Keratinocyte (primary cell): ENCODE results near the gene ROCK1. TPM values are rescaled to one million over a fixed set of nuclear protein-coding genes. Genes with fewer than 3 reads are reported as not detected.
"Not testable (repeated sequence)": the region's sequence is repeated elsewhere in the genome, so short reads cannot be mapped to it uniquely, and the experiment has no call there.

Source experiments
- DNase-seq: peaks from one replicate; pipeline ENCODE4 v3.0.0-alpha.2; 2011; ENCODE audit warnings: low read depth, missing footprints, low spot score
- FAIRE-seq: peaks from 2 replicates; lab custom pipeline; 2011; peaks lifted over from hg19 to GRCh38; lab: Jason Lieb, UNC
- H2AFZ ChIP-seq: 2 replicates; pipeline ENCODE4 v1.6.0; 2012; ENCODE audit warnings: low read length, control low read depth, inconsistent platforms; ENCODE audit not compliant: control insufficient read depth
- H3K27ac ChIP-seq: 2 replicates; pipeline ENCODE4 v1.5.1; 2011; ENCODE audit warnings: low read length; ENCODE audit not compliant: control insufficient read depth, insufficient read depth
- H3K27me3 ChIP-seq: 3 replicates; pipeline ENCODE4 v1.6.0; 2011; ENCODE audit warnings: low read length; ENCODE audit not compliant: control insufficient read depth, insufficient read depth; ENCODE audit errors: extremely low read depth
- H3K36me3 ChIP-seq, 2 experiments: 2 replicates in 1 of 2; 3 replicates in 1 of 2; pipeline ENCODE4 v1.5.1; 2011; ENCODE audit warnings: low read length in 2 of 2, mild to moderate bottlenecking in 1 of 2; ENCODE audit not compliant: control insufficient read depth in 2 of 2, insufficient read depth in 2 of 2; ENCODE audit errors: extremely low read depth in 1 of 2
- H3K4me1 ChIP-seq: 3 replicates; pipeline ENCODE4 v1.5.1; 2011; ENCODE audit warnings: low read length; ENCODE audit not compliant: control insufficient read depth, insufficient read depth; ENCODE audit errors: extremely low read depth
- H3K4me2 ChIP-seq: 3 replicates; pipeline ENCODE4 v1.6.0; 2011; ENCODE audit warnings: low read depth, low read length; ENCODE audit not compliant: control insufficient read depth, insufficient read depth; ENCODE audit errors: extremely low read depth
- H3K4me3 ChIP-seq, 3 experiments: fragments of 200-600 bp in 1 of 3; sonication (generic) in 1 of 3; 2 replicates in 2 of 3; 3 replicates in 1 of 3; pipeline ENCODE4 v1.5.1; 2011 to 2016; ENCODE audit warnings: low read length in 3 of 3, mild to moderate bottlenecking in 3 of 3, control low read depth in 2 of 3, inconsistent platforms in 1 of 3, low read depth in 1 of 3, mixed read lengths in 1 of 3, mixed run types in 1 of 3, moderate library complexity in 1 of 3; ENCODE audit not compliant: control insufficient read depth in 2 of 3, insufficient read depth in 2 of 3; ENCODE audit errors: extremely low read depth in 1 of 3
- H3K79me2 ChIP-seq: 2 replicates; pipeline ENCODE4 v1.6.0; 2012; ENCODE audit warnings: low read length; ENCODE audit not compliant: control insufficient read depth, insufficient read depth
- H3K9ac ChIP-seq: 3 replicates; pipeline ENCODE4 v1.6.0; 2011; ENCODE audit warnings: low read length; ENCODE audit not compliant: control insufficient read depth, insufficient read depth; ENCODE audit errors: extremely low read depth
- H3K9me1 ChIP-seq: 3 replicates; pipeline ENCODE4 v1.6.0; 2011; ENCODE audit warnings: low read length; ENCODE audit not compliant: control insufficient read depth, insufficient read depth; ENCODE audit errors: extremely low read depth
- H3K9me3 ChIP-seq: 2 replicates; pipeline ENCODE4 v1.5.1; 2012; ENCODE audit warnings: low read depth, low read length; ENCODE audit not compliant: control insufficient read depth
- H4K20me1 ChIP-seq: 3 replicates; pipeline ENCODE4 v1.6.0; 2011; ENCODE audit warnings: low read length; ENCODE audit not compliant: control insufficient read depth, insufficient read depth; ENCODE audit errors: extremely low read depth
- CTCF ChIP-seq, 3 experiments: IDR thresholded peaks in 1 of 3; conservative IDR thresholded peaks in 1 of 3; optimal IDR thresholded peaks in 1 of 3; 2 replicates in 2 of 3; 3 replicates in 1 of 3; pipeline versions ENCODE3 to v1.5.1; 2011; ENCODE audit warnings: low read length in 3 of 3, mild to moderate bottlenecking in 3 of 3, moderate library complexity in 2 of 3, control low read depth in 1 of 3, inconsistent platforms in 1 of 3; ENCODE audit not compliant: insufficient read depth in 2 of 3; ENCODE audit errors: extremely low read depth in 1 of 3
- EZH2 ChIP-seq: IDR thresholded peaks from one replicate; pipeline ENCODE4 v1.6.1; 2012; ENCODE audit warnings: inconsistent platforms, mild to moderate bottlenecking, low read length, moderate library complexity
- dilution Hi-C: fragments of 300-500 bp; cut with MboI; formaldehyde crosslinking; loops from one replicate; pipeline ENCODE4 v1.7.0; 2020; ENCODE audit warnings: low sequenced_read_pairs; ENCODE audit not compliant: extremely low pct_ligation_motif_present
- polyA plus RNA-seq, 5 experiments: library from polyadenylated mRNA; depleted of rRNA in 3 of 5; stranded (reverse) in 3 of 5; stranded (forward) in 1 of 5; unstranded in 1 of 5; fragments of >200 nt; gene quantifications; 1 replicate in 1 of 5; 2 replicates in 3 of 5; 3 replicates in 1 of 5; pipeline versions ENCODE4 v1.2.1 to v1.2.3, GENCODE V29; 2011 to 2012; ENCODE audit warnings: missing spikeins in 2 of 5, low read depth in 1 of 5, low replicate concordance in 1 of 5

ROCK1 gene
- polyA plus RNA-seq, 1 donor (not counting 4 experiments of a cell fraction or from before 2014, with no cell fraction given) = 25.9 TPM

GRCh38 chr18:21141668-21142422 lies 30.2 kb upstream of the ROCK1 start:
- H3K36me3 ChIP-seq = no peaks in the 10 kb centered on the region
- H3K9ac ChIP-seq = no peak overlapping the region
- FAIRE-seq (no peak), DNase-seq (no peak)
- dilution Hi-C loops = no loop called here
- no peak overlapping the region for H3K4me3 ChIP-seq
- no peaks in the 10 kb centered on the region for H3K27me3 ChIP-seq
- TF ChIP-seq EZH2 (no peak), CTCF (optimal IDR thresholded peaks at IDR 0.05 in 1 of 3, IDR thresholded peaks at IDR 0.05 in 1 of 3, conservative IDR thresholded peaks at IDR 0.05 in 1 of 3; ENCODE audit: extremely low read depth in 1 of 3, insufficient read depth in 2 of 3, low read length in 3 of 3) (no peak)
- H3K9me1 ChIP-seq = no peaks in the 10 kb centered on the region
- no peaks in the 10 kb centered on the region for H3K4me1 ChIP-seq
- H4K20me1 ChIP-seq = no peaks in the 10 kb centered on the region
- H3K27ac ChIP-seq = no peak overlapping the region
- no peak overlapping the region for H2AFZ ChIP-seq
- H3K79me2 ChIP-seq = no peaks in the 10 kb centered on the region
- H3K9me3 ChIP-seq = no peaks in the 10 kb centered on the region
- H3K4me2 ChIP-seq = no peak overlapping the region

DNA sequence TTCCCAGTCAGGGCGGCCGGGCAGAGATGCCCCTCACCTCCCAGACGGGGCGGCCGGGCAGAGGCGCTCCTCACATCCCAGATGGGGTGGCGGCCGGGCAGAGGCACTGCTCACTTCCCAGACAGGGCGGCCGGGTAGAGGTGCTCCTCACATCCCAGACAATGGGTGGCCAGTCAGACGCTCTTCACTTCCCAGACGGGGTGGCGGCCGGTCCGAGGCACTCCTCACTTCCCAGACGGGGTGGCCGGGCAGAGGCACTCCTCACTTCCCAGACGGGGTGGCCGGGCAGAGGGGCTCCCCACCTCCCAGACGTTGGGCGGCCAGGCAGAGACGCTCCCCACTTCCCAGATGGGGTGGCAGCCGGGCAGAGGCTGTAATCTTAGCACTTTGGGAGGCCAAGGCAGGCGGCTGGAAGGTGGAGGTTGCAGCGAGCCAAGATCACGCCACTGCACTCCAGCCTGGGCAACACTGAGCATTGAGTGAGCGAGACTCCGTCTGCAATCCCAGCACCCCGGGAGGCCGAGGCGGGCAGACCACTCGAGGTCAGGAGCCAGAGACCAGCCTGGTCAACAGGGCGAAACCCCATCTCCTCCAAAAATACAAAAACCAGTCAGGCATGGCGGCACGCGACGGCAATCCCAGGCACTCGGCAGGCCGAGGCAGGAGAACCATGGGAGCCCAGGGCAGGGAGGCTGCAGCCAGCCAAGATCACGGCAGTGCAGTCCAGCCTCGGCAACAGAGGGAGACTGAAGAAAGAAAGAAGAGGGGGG lies 26.3 kb upstream of the ROCK1 start:
- H3K4me3 ChIP-seq, dilution Hi-C loops: not testable (repeated sequence)

More for the DNA sequence above, 26.3 kb upstream of the ROCK1 start:
- H3K79me2 ChIP-seq, H3K9me1 ChIP-seq, H4K20me1 ChIP-seq, H3K4me2 ChIP-seq, H3K9me3 ChIP-seq, DNase-seq, H3K27me3 ChIP-seq, H3K36me3 ChIP-seq, FAIRE-seq, H2AFZ ChIP-seq, H3K4me1 ChIP-seq, H3K9ac ChIP-seq, H3K27ac ChIP-seq: not testable (repeated sequence)
